DMS 273 (cell line): Measurements from ENCODE around the gene FNDC3B.

Experiments used
- DNase-seq: peaks from one replicate; lab custom pipeline; 2025; ENCODE audit not compliant: unreplicated experiment; lab: John Stamatoyannopoulos, UW

Gene FNDC3B

GRCh38 chr3:172132721-172133311 is 93.4 kb downstream of the FNDC3B start:
- DNase-seq: no peak

GRCh38 chr3:172133838-172134237 is 94.5 kb downstream of the FNDC3B start:
- DNase-seq: no peak

DNA sequence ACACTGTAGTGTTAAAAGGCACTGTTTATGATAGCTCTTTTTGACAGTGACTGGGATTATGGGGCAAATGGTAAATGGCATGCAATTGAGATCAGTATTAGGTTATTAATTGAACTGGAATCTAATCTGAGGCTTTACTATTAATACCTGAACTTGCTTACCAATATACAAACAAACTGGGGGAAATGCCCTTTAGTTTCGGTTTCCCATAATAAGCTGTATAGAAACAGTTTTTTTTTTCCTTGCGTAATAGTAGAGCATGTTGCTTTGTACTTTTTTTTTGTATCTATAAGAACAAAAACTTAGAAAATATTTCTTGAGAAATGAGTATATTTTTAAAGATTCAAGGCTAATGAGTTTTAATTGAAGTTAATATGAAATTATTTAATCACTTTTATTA is 95.0 kb downstream of the FNDC3B start:
- DNase-seq: no peak

DNA sequence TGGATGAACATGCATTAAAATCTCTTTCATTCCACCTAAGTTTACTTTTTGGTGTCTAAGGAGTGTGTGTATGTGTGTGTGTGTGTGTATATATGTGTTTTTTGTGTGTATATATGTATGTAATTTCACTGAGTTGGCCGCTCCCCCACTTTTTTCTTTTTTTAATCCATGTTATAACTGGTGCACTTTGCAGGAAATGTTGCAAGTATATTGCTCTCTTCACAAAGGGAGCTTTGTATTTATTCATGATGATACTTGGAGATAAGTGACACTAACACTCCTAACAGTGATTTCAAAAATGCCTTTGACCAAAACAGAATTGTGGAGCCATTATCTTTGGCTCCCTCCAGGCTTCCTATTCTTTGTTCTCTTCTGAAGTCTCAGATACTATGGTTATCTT is 95.8 kb downstream of the FNDC3B start:
- DNase-seq: no peak

DNA sequence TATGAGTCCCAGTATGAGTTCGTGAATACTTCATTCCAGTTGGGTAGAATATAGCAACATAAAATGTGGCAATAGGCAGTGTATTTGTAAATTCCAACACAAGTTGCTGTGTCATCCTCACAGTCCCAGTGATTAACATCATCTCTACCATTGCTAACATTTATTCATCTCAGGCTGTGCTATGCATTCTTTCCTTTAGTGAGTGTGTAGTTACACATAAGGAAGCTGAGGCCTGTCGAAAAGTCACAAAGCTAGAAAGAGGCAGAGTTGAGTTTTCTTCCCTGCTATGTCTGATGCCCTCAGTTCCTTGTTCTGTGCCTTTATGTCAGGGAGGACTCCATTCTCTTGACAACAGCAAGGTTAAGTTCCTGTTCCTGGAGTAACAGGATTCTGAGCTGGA is 96.4 kb downstream of the FNDC3B start:
- no peak for DNase-seq

DNA sequence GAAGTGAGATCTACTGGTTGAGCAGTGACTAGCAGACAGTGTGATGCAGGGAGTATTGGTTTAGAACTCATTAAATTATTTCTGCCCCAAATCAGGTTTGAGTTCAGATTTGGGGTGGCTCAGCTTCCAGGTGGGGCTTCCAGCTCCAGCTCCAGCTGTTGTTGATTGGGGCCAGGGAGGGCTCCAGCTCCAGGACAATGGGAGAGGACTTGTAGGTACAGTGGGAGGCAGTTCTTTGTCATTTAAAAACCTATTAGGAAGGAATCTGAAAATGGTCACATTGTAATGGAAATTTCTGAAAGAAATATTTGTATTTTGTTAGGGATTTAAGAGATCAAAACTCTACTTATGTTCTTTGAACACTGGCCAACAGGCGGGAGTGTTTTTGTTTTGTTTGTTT is 97.0 kb downstream of the FNDC3B start:
- no peak for DNase-seq

- peak; percentile 44 for DNase-seq
These were observed 98.2 kb downstream of the FNDC3B start for GRCh38 chr3:172137287-172138192.

DNA sequence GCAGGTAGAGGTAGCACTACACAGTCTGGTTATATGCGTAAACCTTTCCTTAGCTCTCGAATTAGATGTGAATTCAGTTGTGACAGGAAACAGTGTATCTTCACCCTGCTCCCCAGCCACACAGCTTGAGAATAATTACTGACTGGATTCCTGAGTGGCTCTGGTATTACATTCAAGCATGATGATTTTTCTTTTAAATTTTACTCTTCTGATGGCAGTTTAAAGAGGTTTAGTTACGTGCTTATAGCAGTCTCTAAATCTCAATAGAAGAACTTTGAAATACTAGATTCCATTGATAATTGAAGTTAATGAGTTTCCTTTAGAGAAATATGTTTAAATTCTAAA is 98.8 kb downstream of the FNDC3B start:
- peak; percentile 44 for DNase-seq

DNA sequence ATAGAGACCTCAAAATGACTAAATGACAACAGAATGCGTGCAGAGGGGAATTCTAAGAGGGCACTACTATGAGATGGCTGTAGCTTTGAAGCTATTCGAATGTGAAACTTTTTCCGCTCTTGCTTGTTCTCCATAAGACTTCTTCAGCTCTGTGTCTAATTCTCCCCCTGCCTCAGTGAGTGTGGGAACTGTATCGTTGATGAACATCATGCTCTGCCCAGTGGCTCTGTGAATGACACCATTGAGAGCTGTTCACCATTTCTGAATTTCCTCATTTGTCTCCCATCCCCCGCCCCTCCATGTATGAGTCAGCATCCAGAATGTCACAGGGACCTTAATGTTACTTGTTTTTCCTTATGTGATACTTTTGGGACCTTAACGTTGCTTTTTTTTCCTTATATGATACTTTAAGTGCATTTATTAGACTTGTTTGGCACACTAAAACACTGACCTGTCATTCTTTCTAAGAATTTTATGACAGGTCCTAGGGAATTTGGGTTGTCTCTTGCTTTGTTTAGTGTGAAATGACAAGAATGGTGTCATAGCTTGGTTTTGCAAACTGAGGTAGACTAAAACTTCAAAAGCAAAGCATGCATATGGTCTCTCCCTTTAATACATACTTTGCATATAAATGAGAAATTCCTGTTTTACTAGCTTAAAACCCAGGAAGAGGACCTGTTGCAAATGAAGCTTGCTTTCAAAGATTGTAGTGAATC is 99.6 kb downstream of the FNDC3B start:
- DNase-seq: peak; percentile 43

- no peak for DNase-seq
These were observed 100.3 kb downstream of the FNDC3B start for GRCh38 chr3:172139528-172140276.

DNA sequence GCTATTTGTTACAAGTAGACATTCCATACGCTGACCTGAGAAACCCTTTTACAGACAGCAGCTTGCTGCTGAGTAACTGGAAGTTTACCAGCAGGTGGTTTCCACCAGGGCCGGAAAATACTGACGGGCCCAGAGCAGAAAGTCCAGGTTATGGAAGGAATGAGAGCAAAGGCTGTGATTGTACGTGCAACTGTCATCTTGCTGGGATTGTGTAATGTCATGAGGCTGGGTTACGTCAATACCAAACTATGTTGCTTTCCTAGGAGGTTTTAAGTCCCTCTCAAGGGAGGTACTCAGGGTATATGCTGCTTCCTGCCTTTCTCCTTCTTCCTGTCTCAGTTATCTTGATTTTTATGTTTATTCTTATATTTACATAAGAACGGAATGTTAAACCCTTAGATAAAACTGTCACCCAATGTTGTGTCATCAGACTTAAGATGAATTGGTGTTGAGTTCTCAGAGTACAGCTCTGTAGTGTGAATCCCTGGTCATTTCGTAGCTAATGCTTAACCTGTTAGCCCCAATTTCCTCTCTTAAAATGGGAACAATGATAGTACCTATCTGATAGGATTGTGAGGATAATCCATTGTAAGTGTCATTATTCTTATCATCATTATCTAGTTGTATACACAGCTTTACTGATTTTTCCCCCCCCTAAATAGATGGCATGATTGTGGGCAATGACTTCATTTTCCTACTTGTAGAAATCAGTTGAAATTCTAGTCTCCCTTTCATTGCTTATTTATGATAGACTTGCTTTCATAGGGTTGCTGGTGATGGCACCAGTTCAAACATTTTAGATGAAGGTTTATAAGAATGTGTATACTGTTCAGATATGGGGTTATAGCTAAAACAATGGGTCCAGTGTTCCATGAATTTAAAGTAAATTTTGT is 101.4 kb downstream of the FNDC3B start:
- DNase-seq: no peak

GRCh38 chr3:172142051-172142863 is 102.9 kb downstream of the FNDC3B start:
- DNase-seq: no peak

- DNase-seq: no peak
These were observed 103.6 kb downstream of the FNDC3B start for GRCh38 chr3:172142864-172143451.

DNA sequence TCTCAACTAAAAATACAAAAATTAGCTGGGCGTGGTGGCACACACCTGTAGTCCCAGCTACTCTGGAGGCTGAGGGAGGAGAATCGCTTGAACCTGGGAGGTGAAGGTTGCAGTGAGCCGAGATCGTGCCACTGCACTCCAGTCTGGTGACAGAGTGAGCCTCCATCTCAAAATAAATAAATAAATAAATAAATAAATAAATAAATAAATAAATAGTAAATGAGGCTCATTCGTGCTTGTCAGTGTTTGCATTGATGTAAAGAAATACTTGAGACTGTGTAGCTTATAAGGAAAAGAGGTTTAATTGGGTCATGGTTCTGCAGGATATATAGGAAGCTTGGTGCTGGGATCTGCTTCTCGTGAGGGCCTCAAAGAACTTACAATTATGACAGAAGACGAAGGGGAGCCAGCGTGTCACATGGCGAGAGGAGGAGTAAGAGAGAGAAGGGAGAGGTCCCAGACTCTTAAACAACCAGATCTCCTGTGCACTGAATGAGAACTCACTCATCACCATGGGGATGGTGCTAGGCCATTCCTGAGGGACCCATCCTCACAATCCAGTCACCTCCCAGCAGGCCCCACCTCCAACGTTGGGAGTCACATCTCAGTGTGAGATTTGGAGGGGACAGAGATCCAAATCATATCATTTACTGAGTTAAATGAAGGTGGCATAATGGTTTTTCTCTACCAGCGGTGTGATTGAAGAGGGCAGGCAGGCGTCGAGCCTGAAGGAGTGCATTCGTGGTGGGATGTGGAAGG is 104.5 kb downstream of the FNDC3B start:
- no peak for DNase-seq

GRCh38 chr3:172144601-172145000 is 105.2 kb downstream of the FNDC3B start:
- no peak for DNase-seq

DNA sequence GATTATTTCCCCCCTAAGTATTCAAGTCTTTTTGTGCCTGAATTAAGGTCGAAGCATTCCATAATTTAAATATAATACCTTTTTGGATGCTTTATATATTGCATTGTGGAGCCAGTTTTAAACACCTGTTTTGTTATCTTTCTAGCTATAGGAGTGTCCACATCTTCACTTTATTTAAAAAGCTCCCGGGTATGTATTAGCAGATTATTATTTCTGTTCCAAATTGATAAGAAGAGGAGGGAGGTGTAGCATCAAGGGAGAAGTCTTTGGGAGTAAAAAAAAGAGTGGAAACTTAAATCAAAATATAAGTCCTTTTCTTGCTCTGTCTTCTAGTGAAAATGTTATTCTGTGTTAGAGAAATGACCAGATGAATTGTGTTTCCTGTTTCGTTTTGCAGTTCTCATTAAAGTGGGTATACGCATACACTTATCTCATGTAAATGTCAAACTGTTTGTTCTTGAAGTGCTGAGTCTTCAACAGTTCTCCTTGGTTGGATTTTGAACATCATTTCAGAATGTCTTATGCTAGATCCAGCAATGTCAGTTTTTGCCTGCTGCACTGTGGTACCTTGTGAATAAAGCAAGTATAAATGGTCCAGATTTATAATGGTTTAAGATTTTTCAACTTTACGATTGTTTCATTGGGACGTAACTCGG is 105.8 kb downstream of the FNDC3B start:
- no peak for DNase-seq

GRCh38 chr3:172146349-172146748 is 107.0 kb downstream of the FNDC3B start:
- no peak for DNase-seq
